Suppressor macrophage treated with lipopolysaccharide for 1 hour (primary cell): Measurements from ENCODE around the gene EPB42.
"Not testable (repeated sequence)": the region's sequence is repeated elsewhere in the genome, so short reads cannot be mapped to it uniquely, and the experiment has no call there.

Experiments
- DNase-seq, 3 donors: peaks; one replicate each; pipeline ENCODE4 v3.0.0-alpha.2; 2020 to 2022

Gene EPB42

DNA sequence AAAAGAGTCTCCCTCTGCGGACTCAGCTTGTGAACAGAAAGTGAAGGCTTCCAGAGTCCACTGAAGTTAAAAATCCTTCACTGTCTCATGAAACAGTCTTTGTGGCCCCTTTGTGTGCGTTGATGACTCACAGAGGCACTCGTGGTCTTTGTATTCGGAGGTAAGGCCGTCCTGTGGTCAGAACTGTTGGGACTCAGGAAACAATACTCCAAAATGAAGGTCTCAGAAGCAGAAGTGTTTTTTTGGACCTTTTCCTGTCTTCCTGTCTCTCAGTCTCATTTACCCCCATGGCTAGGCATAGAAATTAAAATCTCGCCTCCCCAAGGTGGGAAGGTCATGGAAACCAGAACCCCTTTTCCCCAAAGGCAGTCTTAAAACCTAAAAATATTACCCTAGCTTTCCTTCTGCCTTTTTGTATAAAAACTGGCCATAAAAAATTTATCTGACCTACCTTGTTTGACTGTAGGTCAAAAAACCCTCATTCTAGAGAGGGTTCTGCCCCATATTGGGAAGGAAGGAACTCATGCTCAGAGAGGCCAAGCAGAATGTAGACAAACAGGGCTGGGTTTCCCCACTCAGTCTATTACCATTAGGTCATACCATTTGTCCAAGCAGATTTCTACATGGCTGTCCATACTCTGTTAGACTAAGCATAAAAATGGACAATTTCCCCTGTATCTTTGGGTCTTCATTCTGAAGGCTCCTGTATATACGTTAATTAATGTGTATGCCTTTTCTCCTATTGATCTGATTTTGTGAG lies 19.1 kb upstream of the EPB42 start:
- DNase-seq: peak; percentile 58 to 67 (median 67)

DNA sequence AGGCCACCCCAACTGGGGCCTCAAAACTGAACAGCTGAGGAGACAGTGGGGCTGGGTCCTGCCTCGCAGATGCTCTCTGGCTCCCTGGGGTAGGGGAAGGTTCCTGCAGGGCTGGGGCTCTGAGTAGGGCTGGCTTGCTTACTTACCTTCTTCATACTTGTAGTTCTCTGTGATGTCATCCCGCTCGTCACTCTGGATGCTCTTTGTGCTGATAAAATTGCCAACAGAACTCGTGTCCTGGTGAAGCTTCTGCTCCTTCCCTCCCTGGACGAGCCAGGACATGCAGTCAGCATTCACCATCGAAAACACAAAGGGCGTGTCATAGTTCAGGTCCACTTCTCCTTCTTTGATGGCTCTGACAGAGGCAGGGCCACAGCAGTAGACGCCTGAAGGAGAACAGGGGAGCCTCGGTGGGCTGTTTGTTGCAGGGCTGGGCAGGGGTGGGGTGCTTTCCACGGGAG lies 17.9 kb upstream of the EPB42 start:
- peak; percentile 35 to 47 (median 45) for DNase-seq

DNA sequence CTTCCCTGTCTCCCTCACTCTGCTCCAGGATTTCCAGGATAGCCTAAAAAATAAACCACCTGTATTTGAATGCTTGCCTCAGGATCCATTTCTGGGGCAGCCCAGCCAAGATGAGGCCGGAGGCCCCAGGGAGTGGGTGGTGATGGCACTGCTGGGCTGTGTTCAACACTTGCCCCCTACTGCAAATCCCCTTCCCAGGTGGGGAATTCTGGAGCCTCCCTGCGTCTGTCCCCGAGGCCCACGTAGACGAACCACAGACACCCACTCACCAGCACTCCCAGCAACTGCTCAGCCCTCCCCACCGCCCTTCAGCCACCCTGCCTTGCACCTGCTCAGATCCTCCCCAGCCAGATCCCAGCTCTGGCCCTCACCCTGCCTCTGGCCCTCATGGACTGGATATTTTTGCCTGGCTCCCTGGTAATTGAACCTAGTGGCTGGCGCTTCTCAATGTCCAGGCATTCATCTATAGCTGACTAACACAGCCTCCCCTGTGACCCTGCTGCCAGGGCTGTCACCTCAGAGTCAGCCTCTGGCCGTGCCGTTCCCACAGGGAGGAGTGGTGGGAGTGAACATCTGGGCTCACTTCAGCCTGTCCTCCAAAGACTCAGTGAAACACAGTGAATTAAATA lies 17.1 kb upstream of the EPB42 start:
- DNase-seq: no peak

DNA sequence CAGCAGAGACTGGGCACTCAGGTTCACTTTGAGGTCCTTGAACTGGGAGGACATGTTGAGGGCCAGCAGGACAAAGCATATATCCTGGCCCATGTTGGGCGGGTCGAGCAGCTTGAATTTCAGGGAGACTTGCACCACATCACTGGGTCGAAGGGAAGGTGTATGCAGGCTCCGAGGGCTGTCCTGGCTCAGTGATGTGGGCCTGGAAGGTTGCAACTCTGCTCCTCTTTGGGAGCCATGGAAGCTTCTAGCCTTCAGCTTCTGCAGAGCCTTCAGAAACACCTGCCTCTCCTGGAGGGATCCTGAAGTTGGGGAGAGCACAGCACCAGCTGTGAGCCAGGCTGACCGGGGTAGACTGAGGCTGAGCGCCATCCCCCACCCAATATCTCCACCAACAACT lies 14.7 kb upstream of the EPB42 start:
- no peak for DNase-seq

DNA sequence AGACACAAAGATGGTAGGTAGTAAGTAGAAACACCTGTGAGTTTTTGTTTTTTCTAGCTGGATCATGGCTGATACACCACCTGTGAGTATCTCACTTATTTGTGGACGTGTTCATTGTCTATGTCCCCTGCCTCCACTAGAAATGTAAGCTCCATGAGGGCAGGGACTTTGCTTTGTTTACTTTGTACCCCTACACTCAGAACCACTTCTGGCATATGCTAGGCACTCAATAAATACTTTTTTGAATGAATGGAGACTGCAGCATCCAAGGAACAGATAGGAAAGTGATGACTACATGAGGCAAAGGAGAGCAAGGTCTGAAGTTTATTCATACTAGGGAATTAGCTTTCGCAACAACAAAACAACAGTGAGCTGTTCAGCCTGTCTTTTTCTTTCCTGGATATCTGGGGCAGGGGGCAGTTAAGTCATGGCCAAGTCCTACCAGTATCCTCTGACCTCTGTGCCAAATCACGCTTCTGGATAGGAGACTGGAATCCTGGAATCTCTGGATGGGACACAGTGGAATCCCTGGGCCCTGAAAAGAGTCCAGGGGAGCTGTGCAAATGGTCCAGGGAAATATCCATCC lies 11.6 kb upstream of the EPB42 start:
- no peak for DNase-seq

DNA sequence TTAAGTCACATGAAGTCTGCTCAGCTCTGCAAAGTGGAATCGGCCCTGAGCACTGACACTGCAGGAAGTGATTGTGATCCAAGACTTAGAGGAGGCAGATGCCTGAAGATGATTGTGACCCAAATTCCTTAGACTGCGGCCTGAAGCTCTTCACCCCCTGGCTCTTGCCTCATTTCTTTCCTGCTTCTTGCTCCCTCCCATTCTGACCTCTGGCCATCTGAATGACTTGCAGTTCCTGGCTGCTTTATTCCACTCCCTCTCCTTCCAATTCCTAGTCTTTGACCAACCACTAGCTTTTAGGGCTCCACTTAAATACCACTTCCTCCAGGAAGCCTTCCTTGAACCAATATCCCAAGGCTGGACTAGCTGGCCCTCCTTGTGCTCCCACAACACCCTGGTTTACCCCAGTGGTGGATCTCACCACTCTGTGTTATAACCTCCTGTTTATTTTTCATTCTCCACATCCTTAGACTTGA lies 9.9 kb upstream of the EPB42 start:
- DNase-seq: no peak

DNA sequence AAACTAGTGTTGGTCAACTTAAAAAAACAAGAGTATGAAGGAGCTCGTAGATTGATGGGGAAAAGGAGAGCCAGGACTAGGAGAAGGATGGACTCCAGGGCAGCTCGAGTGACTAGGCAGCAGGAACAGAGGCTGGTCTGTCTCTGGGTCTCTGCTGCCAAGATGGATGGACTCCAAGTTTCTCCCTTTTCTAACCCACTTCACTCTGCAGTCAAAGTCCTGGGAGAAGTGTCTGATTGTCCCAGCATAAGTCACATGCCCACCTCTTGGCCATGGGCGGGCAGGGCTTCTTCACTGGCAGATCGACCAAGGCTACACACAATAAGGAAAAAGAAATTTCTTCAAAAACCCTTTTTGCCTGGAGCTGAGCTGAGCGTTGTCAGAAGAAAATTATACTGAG lies 9.2 kb upstream of the EPB42 start:
- DNase-seq: no peak

DNA sequence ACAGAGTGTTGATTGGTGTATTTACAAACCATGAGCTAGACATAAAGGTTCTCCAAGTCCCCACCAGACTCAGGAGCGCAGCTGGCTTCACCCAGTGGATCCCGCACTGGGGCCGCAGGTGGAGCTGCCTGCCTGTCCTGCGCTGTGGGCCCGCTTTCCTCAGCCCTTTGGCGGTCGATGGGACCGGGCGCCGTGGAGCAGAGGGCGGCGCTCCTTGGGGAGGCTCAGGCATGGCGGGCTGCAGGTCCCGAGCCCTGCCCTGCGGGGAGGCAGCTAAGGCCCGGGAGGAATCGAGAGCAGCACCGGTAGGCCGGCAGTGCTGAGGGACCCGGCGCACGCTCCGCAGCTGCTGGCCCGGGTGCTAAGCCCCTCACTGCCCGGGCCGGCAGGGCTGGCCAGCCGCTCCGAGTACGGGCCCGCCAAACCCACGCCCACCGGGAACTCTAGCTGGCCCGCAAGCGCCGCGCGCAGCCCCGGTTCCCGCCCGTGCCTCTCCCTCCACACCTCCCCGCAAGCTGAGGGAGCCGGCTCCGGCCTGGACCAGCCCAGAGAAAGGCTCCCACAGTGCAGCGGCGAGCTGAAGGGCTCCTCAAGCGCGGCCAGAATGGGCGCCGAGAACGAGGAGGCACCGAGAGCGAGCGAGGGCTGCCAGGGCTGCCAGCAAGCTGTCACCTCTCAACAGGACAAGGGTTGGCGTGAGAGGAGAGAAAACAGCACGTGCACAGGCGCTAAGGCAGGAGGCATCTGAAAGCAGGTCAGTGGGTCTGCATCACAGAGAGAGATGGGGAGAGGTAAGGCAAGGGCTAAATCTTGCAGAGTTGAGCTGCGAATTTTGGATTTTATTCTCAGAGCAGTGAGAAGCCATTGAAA lies 5.9 kb upstream of the EPB42 start:
- DNase-seq: no peak

DNA sequence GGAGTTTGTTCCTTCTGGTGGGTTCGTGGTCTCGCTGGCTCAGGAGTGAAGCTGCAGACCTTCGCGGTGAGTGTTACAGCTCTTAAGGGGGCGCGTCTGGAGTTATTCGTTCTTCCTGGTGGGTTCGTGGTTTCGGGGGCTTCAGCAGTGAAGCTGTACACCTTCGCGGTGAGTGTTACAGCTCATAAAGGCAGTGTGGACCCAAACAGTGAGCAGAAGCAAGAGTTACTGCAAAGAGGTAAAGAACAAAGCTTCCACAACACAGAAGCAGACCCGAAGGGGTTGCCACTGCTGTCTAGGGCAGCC lies 5.1 kb upstream of the EPB42 start:
- not testable (repeated sequence) for DNase-seq

DNA sequence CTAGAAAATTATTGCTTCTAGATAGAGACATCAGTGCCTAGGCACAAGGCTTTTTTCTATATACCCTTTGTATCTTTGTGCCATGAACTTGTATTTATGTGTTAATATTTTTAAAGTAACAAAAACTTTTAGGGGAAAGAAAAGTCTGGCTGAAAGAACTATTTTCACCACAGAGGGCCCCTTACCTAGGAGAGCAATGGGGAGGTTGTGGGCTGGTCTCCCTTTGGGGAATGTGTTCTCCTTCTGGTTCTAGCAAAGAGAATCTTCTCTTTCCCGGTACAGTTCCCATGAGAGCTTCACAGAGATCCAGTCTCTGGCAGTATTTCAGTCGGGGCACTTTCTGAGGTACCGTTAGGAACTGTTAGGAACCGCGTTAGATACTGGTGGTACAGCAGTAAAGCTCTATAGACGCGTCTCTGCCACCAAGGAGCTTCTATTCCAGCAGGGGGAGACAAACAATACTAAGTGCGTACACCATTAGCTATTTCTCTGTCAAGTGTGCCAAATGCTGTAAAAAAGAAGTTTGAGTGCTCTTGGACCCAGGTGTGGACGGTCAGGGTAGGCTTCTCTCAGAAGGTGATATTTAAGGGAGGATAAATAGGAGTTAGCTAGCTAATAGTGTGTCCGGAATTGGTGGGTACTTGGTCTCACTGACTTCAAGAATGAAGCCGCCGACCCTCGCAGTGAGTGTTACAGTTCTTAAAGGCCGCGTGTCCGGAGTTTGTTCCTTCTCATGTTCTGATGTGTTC lies 4.6 kb upstream of the EPB42 start:
- peak; percentile 85 to 91 (median 86) for DNase-seq

DNA sequence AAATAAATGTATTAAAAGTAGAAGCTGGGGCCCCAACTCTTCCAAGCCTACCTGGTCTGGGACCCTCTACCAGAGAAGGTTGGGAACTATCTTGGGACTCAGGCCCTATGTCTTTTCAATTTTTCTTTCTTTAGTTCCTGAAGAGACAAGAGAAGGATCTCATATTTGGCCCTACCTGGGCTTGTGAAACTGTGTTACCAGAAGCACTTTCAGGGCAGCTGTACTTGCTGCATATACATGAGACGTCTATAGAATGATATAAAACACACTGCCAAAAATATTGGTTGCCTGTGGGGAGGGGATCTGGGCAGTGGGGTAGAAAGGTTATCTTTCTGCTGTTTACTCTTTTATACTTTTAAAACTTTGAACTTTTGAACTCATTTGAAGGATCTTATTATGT lies 604 bp upstream of the EPB42 start:
- no peak for DNase-seq

DNA sequence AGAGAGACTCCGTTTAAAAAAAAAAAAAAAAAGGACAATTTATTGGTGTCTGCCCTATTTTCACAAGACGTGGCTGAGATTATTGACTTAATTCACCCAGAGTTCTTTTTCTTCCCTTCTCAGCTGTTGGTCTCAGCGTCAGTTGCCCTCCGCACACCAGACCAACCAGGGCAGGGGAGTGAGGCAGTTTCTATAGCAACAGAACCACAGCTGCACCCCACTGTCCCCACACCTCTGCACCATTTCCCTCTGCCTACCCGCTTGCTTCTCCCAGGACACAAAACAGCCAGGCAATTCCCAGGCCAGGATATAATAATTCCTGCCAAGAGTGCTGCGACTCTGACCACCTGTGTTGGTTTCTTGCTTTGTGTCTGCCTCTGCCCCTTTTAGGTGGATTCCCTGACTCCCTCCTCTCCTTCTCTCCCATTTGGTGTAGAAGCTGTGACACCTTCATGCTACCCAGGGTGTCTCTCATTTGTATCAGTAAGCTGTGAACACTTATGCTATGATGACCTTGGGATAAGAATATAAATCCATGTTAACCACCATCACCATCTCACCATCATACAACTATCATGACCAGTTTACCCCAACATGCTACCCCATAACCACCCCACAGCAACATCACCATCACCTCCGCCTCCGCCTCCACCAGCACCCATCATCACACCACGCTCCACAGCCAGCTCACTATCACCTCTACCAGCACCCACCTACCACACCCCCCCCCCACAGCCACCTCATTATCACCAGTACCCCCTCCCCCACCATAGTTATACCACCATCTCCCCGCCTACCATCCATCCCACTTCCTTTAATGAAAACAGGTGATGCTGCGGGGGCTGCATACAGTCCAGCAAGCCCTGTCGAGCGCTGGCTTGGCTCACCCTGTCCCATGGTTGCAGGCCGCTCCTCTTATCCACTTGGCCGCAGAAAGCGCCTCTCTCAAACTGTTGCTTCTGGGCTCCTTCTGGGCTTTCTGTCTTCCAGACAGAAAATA lies 589 bp downstream of the EPB42 start:
- DNase-seq: no peak

DNA sequence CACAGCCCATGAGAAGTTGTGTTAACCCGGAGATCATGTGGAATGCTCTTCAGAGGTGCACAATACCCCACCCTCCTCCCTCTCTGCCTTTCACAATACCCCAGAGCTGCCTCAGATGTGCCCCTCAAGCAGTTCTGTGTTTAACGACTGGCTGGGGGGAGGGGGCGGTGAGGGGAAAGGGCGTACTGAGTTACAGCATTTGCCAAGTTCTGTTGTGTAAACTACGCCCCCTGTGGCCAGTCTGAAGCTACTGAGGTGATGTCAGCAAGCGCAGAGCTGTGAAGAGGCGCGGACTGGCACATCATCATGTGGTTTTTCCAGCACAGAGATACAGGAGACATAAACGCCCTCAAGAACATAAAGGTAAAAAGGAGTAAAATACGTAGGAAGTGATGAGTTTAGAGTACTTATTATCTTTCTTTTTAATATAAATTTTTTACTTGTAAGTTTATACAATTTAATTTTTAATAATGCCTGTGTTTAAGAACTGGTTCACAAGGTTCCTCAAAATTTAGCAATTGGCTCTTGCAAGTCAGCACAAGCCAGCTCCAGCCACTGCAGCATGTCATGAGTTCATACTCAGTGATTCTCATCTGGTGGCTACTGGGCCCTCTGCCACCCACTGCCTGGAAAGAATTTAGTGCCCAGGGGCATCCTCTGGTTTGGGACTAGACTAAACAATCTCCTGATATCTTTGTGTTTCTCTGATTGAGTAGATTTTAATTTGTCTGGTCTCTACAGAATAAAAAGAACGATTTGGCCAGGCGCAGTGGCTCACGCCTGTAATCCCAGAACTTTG lies 1.7 kb downstream of the EPB42 start:
- peak; percentile 37 to 47 (median 38) for DNase-seq

DNA sequence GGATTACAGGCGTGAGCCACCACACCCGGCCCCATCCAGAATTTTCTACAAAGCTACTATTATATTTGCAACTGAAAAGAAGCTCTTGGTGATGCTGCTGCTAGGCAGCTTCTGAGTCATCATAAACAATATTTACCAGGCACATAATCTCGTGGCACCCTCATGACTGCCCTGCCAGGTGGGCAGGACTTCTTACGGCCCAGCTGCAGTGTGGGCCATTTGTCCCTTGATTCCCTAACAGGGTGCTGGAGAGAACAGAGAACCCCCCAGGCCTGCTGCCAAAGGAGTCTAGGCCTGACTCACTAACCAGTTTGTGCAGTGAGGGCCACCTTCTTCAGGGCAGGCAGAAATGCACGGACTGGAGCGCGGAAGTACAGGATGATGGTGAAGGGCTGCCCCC lies 4.9 kb downstream of the EPB42 start:
- DNase-seq: no peak

DNA sequence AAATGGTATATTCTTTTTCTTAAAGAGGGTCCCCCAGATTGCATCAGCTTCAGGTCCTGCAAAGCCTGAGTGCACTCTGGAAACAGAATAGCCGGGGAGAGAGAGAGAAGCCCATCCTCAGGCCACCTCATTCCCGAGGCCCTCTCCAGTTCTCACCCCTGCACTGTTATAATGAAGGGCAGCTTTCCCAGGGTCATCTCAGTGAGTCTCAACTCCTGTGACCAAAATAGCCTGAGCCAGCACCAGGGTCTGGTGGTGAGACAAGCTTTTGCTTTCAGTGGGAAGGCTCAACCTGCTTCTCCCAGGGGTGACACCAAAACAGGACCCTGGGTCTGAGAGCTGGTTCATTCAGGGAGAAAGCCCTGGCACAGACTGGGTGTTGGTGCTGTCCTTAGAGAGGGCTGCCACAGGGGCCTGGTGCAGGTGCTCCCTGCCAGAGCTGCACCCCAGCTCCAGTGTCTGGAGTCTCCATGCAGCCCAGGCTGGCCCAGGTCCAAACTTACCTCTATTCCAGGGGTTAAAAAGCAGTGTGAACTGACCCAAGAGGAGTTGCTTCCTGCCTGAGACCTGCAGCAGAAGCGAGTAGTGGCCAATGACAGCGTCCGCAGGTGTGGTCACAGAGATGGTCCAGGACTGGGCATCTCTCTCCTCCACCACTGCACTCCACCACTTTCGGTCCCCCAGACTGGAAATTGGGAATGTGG lies 6.1 kb downstream of the EPB42 start:
- no peak for DNase-seq

DNA sequence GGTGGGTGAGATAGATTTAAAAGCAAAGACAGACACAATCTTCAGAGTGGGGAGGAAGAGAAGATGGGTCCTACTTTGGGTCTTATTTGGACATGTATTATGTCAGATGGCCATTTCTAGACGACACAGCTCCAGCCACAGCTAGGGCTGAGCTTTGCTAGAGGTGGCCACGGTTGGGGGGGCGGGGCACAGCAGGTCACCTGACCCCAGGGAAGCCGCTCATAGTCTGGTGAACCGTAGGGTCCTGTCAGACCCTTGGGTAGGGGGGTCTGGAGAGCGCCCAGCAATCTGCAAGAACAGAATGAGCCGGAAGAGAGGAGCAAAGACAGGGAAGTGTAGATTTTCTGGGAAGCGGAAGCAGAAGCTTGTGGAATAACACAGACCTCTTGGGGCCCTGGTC lies 6.6 kb downstream of the EPB42 start:
- DNase-seq: no peak

DNA sequence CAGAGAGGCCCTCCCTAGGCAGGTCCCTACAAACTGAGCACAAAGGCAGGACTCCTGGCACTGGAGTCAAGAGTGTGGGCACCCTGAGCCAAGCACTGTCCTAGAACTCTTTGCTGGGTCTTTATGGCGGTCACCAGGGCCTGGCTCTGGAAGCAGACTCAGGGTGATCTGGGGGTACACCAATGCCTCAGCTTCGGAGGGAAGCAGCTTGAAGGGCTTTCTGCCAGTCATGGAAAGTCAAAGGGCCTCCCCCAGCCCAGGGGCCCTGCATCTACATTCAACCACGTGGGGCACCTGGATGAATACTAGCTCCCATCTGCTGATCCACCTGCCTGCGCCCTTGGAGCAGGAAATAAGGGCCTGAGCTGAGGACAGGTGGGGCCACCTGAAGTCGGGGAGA lies 7.4 kb downstream of the EPB42 start:
- no peak for DNase-seq

DNA sequence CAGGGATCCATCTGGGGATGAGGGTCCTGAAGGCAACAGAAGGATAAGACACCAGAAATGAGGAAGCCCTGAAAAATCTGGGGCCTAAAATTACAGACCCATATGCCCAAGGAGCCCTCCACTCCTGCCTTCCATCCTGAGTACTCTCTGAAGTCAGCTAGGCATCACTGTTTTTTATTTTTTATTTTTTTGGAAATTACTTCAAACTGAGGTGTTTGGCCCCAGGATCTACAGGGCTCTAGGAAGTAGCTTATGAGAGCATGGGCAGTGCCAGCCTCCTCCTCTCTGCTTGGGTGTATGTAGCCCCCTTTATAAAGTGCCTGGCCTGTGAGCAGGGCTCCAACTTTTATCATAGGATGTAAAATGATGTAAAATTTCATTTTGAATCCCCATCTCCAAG lies 7.9 kb downstream of the EPB42 start:
- DNase-seq: no peak

DNA sequence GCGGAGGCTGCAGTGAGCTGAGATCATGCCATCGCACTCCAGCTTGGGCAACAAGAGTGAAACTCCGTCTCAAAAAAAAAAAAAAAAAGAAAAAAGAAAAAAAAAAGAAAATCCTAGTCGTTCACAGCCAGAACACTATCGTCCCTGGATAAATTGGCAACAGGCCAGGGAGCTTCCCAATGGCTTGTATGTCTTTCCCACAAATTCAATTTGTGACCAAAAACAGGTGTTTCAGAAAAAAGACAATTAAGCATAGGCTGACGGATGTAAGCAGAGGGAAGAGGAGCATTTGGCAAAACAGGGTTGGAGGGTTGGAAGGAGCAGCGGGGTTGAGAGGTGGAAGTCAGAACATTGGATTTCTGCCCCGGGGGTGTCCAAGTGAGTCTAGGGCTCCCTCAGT lies 8.5 kb downstream of the EPB42 start:
- no peak for DNase-seq

DNA sequence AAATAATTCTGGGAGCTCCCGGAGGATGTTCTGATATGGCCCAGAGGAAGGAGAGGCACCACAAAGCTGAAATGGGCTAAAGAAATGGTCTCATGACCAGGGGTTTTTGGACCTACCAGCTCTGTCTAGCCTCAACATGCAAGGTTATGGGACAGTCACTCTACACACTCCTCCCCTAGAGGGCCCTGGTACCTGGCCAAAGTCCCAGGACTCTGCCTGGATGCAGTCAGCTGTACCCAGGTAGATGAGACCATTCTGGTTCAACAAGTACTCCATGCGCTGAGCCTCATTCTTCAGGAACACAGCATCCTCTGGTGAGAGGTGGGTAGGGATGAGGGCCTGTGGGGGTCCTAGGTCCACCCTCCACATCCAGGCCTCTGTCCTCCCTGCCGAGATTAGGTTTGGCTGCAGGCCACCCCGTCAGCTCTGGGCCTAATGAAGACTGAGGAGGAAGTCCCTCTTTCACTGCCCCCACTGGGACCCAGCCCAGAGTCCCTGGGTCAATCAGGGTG lies 9.5 kb downstream of the EPB42 start:
- no peak for DNase-seq
